Right cardiac atrium (tissue), 5 donors: ENCODE measurements around the gene VDR. TPM values are rescaled to one million over a fixed set of nuclear protein-coding genes. Genes with fewer than 3 reads are reported as not detected.

Experiments used
- ATAC-seq, 2 donors: fragments of 200-7000 bp; cut with Tn5 transposase; one replicate each; pipeline versions ENCODE4 v1.8.0 to v1.9.1; 2020; ENCODE audit warnings: moderate library complexity in 2 of 2, mild to moderate bottlenecking in 1 of 2
- DNase-seq, 3 donors: peaks; one replicate each; pipeline ENCODE4 v3.0.0-alpha.2; 2020
- H3K27ac ChIP-seq: one replicate; pipeline ENCODE4 v1.5.1; 2013; ENCODE audit warnings: mild to moderate bottlenecking, low read length, control low read depth, moderate library complexity
- H3K27me3 ChIP-seq: one replicate; pipeline ENCODE4 v1.6.1; 2013; ENCODE audit not compliant: control insufficient read depth, insufficient read depth
- H3K4me1 ChIP-seq: one replicate; pipeline ENCODE4 v1.6.1; 2013; ENCODE audit warnings: low read length; ENCODE audit not compliant: control insufficient read depth, insufficient read depth
- H3K4me3 ChIP-seq: one replicate; pipeline ENCODE4 v1.5.1; 2013; ENCODE audit warnings: low read length, control low read depth
- H3K9me3 ChIP-seq: one replicate; pipeline ENCODE4 v1.6.1; 2013; ENCODE audit warnings: low read length; ENCODE audit not compliant: control insufficient read depth
- WGBS: extraction: QIAGEN DNeasy Blood & Tissue Kit; methylation state at CpG from one replicate; pipeline ENCODE4 v1.1.7; 2013; 5-methylcytosine and 5-hydroxymethylcytosine counted together
- intact Hi-C, 4 donors: fragments of 100-400 bp; cut with DNase I; formaldehyde crosslinking; loops; one replicate each; pipeline versions ENCODE4 v1.11.0 to v1.14.0; 2022 to 2023
- polyA plus RNA-seq: library from polyadenylated mRNA; stranded (reverse); fragments of 200-250 nt; gene quantifications from one replicate; pipeline ENCODE4 v1.2.3, GENCODE V29; 2013
- total RNA-seq, 4 donors: library from RNA; stranded (reverse); fragmentation: NEBNext Ultra II Directional; extraction: Animal tissue kit (Norgen Biotek cat#: 25700); gene quantifications; one replicate each; pipeline ENCODE4 v1.2.1, GENCODE V29; 2021
- donor health status: healthy with polysubstance abuse.
- donor health status: DM: no; HTN: yes; CAD: no.
- donor health status: DM: no; HTN: no; CAD: no.
- donor health status: DM: no; HTN: yes; CAD: no; lungs with severe emphysema.
- donor health status: DM: yes; HTN: yes; CAD: no.

The VDR gene
- total and polyA plus RNA-seq, 5 donors = 0.27 to 3.0 (median 0.97) TPM

- H3K4me3 ChIP-seq = no peak overlapping the region
- ATAC-seq (peak; percentile 60 to 70), DNase-seq (peak; percentile 74 to 85 (median 83))
- no peaks in the 10 kb centered on the region for H3K27me3 ChIP-seq
- intact Hi-C loops = loop anchor here in 1 of 4 donors (5.0 kb wide), 1 partner anchor 38 kb away; no protein-coding TSS in a partner anchor
- WGBS = 21% methylated on average over 7 of the region's 7 CpGs
- H3K4me1 ChIP-seq = peaks cover 48% of the 10 kb centered on the region
- H3K9me3 ChIP-seq = no peaks in the 10 kb centered on the region
- peak overlapping the region; percentile 28 for H3K27ac ChIP-seq
Observed at GRCh38 chr12:47799357-47799955, 105.3 kb downstream of the VDR start.

GRCh38 chr12:47798382-47798948 lies 106.3 kb downstream of the VDR start:
- no peak for ATAC-seq
- no peak overlapping the region for H3K27ac ChIP-seq

GRCh38 chr12:47797441-47797840 lies 107.4 kb downstream of the VDR start:
- no peak for ATAC-seq
- H3K27ac ChIP-seq = no peak overlapping the region
- peaks cover 31% of the 10 kb centered on the region for H3K4me1 ChIP-seq

More at GRCh38 chr12:47798382-47798948, 106.3 kb downstream of the VDR start:
- peak in 2 of 3 donors; percentile 52 to 53 for DNase-seq
- no peaks in the 10 kb centered on the region for H3K27me3 ChIP-seq
- 88% methylated on average over 17 of the region's 17 CpGs for whole genome bisulfite sequencing
- intact Hi-C loops = loop anchor here in 1 of 4 donors (5.0 kb wide), 1 partner anchor 39 kb away; no protein-coding TSS in a partner anchor
- peaks cover 40% of the 10 kb centered on the region for H3K4me1 ChIP-seq
- H3K9me3 ChIP-seq = no peaks in the 10 kb centered on the region
- no peak overlapping the region for H3K4me3 ChIP-seq

GRCh38 chr12:47795814-47796411 lies 108.9 kb downstream of the VDR start:
- no peak overlapping the region for H3K4me3 ChIP-seq
- no peak overlapping the region for H3K27ac ChIP-seq
- ATAC-seq = no peak
- no peaks in the 10 kb centered on the region for H3K9me3 ChIP-seq
- WGBS = 90% methylated on average over 22 of the region's 22 CpGs
- intact Hi-C loops = loop anchor here in 1 of 4 donors (5.0 kb wide), 1 partner anchor 41 kb away; no protein-coding TSS in a partner anchor
- peak in 2 of 3 donors; percentile 44 to 47 for DNase-seq
- no peaks in the 10 kb centered on the region for H3K27me3 ChIP-seq
- peaks cover 19% of the 10 kb centered on the region for H3K4me1 ChIP-seq

More at GRCh38 chr12:47797441-47797840, 107.4 kb downstream of the VDR start:
- peak in 2 of 3 donors; percentile 50 for DNase-seq
- Histone ChIP-seq H3K4me3 (no peak overlapping the region), H3K9me3 (no peaks in the 10 kb centered on the region), H3K27me3 (no peaks in the 10 kb centered on the region)
- intact Hi-C loops = loop anchor here in 1 of 4 donors (5.0 kb wide), 1 partner anchor 40 kb away; no protein-coding TSS in a partner anchor
- 78% methylated on average over 10 of the region's 10 CpGs for WGBS

GRCh38 chr12:47795121-47795813 lies 109.5 kb downstream of the VDR start:
- Histone ChIP-seq H3K9me3 (no peaks in the 10 kb centered on the region), H3K27me3 (no peaks in the 10 kb centered on the region), H3K4me3 (no peak overlapping the region), H3K27ac (no peak overlapping the region), H3K4me1 (peaks cover 13% of the 10 kb centered on the region)
- no peak for ATAC-seq
- peak in 2 of 3 donors; percentile 34 to 64 for DNase-seq
- WGBS = 93% methylated on average over 21 of the region's 21 CpGs
- intact Hi-C loops = loop anchor here in 1 of 4 donors (5.0 kb wide), 1 partner anchor 42 kb away; no protein-coding TSS in a partner anchor

- DNase-seq = peak in 2 of 3 donors; percentile 38 to 44
- H3K4me1 ChIP-seq = peaks cover 7% of the 10 kb centered on the region
- intact Hi-C loops = loop anchor here in 1 of 4 donors (5.0 kb wide), 1 partner anchor 43 kb away; no protein-coding TSS in a partner anchor
- no peak for ATAC-seq
- H3K27me3 ChIP-seq = no peaks in the 10 kb centered on the region
- H3K9me3 ChIP-seq = no peaks in the 10 kb centered on the region
- no peak overlapping the region for H3K27ac ChIP-seq
- no peak overlapping the region for H3K4me3 ChIP-seq
- 91% methylated on average over 9 of the region's 9 CpGs for WGBS
Observed at GRCh38 chr12:47794679-47795078, 110.1 kb downstream of the VDR start.

GRCh38 chr12:47793015-47793681 lies 111.6 kb downstream of the VDR start:
- Histone ChIP-seq H3K4me1 (no peaks in the 10 kb centered on the region), H3K4me3 (no peak overlapping the region), H3K27ac (no peak overlapping the region), H3K27me3 (no peaks in the 10 kb centered on the region), H3K9me3 (no peaks in the 10 kb centered on the region)
- peak in 2 of 3 donors; percentile 49 for DNase-seq
- 80% methylated on average over 15 of the region's 15 CpGs for WGBS
- intact Hi-C loops = no loop called here
- no peak for ATAC-seq

- ATAC-seq (no peak), DNase-seq (peak in 2 of 3 donors; percentile 48 to 59)
- no peak overlapping the region for H3K4me3 ChIP-seq
- intact Hi-C loops = no loop called here
- WGBS = 91% methylated on average over 16 of the region's 16 CpGs
- H3K27ac ChIP-seq = no peak overlapping the region
- no peaks in the 10 kb centered on the region for H3K9me3 ChIP-seq
- H3K27me3 ChIP-seq = no peaks in the 10 kb centered on the region
- no peaks in the 10 kb centered on the region for H3K4me1 ChIP-seq
Observed at GRCh38 chr12:47791874-47792273, 112.9 kb downstream of the VDR start.
